ENCODE results near the gene SIPA1L3.

SIPA1L3 gene

DNA sequence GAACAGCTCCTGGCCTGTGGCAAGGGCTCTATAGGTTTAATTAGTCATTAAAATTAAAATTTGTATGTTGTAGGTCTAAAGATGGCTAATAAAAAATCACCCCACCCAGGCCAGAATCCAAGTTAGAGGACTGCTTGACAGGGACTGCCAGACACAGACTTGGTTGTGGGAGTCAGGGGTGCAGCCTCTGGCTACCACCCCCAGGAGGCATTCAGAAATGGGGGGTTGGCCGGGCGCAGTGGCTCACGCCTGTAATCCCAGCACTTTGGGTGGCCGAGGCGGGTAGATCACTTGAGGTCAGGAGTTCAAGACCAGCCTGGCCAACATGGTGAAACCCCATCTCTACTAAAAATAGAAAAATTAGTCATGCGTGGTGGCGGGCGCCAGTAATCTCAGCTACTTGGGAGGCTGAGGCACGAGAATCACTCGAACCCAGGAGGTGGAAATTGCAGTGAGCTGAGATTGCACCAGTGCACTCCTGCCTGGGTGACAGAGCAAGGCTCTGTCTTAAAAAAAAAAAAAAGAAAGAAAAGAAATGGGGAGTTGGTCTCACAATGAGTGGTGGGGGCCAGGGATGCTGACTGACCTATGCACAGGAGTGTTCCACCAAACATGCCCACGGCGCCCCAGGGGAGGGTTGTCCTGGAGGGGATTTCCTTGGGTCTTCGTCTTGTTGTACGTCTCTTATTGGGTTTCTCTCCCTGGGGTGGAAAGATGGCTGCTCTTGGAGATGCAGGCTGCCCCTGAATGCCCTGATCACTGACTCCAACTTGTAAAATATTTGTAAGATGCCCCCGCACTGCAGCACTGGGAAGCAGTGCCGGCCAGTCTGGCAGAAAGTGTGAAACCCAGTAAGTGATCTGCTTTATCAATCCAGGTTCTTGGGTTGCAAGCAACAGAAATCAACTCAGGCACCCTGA lies 68.8 kb downstream of the SIPA1L3 start:
- DNase-seq (ENCODE audit: low read depth), result no peak

DNA sequence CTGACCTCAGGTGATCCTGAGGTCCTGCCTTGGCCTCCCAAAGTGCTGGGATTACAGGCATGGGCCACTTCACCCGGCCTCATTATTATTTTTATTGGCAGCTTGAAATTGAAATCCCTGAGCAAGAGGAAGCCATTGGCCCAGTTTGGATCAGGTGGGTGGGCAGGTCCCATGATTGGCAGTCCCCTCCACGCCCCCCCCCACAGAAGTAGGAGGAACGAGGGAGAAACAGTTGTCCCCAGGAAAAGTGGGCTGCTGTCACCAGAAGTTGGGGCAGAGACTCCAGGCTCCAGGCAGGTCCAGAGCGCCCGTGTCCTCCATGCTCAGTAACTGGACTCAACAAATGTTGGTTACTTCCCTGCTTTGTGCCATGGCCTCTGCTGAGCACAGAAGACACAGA lies 70.4 kb downstream of the SIPA1L3 start:
- no peak for DNase-seq (ENCODE audit: low read depth)

DNA sequence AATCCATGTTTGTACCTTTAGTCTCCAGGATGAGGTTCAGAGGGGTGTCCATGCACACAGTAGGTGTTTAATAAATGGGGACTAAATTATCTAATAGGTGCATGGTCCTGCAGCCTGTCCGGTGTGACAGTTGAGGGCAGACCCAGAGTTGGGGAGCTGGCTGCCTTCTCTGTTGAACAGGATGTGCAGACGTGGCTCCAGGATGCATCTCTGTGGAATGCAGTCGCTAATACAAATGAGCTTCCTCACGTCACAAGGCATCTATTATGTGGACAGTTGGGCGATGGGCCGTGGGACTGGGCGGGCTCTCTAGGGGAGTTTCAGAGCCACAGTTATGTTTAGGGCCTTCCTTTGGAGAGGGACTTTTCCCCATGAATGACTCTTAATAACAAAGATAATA lies 71.0 kb downstream of the SIPA1L3 start:
- no peak for DNase-seq (ENCODE audit: low read depth)

DNA sequence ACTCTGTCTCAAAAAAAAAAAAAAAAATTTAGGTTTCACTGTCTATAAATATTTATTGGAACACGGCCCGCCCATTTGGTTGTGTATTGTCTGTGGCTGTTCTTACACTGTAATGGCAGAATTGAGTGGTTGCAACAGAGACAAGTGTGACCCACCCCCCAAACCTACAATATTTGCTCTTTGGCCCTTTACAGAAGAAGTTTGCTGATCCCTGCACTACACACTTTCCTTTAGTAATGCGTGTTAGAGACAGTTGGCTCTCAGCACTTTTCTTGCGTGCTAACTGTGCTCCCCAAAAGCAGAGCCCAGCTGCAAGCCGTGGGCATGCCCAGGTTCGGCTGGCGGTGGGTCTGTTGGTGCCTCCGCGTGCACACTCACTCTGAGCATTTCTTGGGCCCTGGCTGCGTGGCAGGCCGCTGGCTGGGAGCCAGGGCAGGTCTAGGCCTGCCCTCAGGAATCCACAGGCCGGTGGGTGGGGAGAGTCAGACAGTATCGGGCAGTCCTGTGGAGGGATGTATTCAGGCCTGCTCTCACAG lies 72.6 kb downstream of the SIPA1L3 start:
- no peak for DNase-seq (ENCODE audit: low read depth)

DNA sequence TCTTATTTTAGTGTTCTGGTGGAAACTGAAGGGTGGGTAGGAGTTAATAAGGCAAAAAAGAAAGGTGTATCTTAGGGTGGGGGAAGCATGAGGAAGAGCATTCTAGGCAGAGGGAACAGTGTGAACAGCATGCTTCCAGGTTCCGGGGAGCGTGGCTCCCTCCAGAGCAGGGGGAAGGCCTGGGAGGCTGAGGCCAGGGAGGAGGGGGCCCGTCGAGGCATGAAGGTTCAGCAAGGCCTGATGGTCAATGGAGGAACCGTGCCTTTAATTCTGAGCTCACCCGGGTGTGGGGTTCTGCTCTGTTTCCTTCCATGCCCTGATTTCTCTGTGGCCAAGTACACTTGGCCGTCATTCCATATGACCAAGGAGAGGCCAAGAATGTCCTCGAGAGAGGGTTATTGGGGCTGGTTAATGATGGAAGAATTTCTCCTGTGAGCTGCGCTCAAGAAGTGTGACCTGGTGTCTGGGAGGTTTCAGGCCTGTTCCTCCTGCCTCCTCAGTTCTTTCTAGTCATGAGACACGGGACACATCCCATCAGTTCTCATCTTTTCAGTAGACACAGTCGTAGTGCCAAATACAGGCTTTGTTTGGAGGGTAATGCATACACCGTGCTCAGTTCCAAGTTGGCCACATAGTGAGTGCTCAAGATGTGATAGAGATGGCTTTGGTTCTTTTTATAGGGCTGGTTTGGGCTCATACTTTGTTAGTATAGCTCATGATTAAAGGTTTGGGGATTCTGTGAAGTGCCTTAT lies 73.6 kb downstream of the SIPA1L3 start:
- DNase-seq (ENCODE audit: low read depth), result no peak

DNA sequence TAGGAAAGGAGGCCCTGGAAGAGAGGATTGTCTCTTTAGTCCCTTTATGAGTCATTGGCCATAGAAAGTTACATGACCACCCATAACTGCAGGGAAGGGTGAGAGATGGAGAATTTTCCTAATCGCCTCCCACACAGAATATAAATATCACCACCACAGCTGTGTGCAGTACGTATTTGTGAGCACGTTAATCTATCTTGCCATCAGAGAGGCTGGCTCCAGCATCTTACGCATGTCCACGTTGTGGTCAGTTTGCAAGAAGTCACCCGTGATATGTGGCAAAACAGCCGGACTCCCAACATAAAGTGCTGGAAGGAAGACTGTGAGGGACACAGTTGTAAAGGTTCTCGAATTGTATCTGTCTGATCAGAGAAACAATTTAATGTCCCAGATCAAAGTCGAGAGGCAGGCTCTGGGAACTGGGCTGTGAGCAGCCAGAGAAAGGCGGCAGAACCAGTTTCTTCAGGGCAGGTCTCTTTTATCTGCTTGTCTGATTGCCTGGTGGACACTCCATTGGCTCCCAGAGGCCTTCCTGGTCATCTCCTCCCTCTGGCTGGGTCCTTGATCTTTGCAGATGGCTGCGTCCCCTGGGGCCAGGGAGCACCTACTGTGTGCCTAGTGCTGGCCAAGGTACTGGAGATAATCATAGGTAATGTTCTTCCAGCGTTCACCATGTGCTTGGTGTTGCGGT lies 74.9 kb downstream of the SIPA1L3 start:
- no peak for DNase-seq (ENCODE audit: low read depth)

DNA sequence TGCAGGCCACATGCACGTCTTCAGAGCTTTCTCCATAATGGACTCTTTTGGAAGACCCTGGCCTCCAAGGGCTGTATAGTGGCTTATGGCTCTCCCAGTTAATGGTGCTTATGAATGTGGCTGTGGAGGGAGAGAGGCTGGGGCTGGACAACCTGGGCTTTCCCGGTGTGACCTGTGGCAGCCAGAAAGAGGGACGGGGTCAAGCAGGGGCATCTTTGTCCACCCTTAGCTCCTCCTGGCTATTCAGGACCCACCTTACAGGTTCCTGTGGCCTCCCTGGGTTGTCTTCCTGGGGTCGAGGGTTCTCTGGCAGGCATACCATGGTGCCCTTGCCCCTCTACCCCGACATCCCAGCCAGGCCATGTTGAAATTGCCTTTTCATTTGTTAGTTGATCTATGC lies 75.6 kb downstream of the SIPA1L3 start:
- no peak for DNase-seq (ENCODE audit: low read depth)

DNA sequence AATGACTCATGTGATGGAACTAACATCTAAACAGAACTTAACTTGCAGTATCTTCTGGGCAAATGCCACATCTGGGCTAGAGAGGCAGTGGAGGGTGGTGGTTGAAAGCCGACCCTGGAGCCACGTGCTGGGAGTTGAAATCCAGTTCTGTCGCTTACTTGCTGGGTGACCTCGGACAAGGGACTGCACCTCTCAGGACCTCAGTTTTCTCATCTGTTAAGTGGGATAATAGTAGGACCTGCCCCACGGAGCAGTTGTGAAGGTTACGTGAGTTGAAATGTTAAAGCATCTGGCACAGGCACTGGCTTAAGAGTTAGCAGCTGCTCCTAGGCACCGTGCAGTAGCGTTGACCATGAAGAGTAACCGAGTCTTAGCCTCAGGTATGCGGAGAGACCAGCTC lies 76.1 kb downstream of the SIPA1L3 start:
- no peak for DNase-seq (ENCODE audit: low read depth)

DNA sequence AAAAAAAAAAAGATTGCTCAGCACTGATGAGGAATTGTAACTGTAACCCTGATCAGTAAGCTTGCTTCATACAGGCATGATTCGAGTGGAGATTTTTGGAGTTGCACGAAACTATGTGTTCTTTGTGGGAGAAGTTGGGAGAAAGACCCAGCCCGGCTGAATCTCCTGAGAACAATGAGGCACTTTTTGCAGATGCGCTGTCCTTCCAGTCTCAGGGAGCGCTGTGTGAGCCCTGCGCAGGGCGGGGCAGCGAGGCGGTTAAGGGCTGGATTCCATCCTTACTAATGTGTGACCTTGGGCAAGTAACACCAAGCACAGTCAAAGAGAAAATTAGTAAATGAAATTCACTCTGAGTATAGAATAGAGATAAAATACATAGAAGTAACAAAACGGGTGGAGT lies 76.9 kb downstream of the SIPA1L3 start:
- DNase-seq (ENCODE audit: low read depth), result no peak

DNA sequence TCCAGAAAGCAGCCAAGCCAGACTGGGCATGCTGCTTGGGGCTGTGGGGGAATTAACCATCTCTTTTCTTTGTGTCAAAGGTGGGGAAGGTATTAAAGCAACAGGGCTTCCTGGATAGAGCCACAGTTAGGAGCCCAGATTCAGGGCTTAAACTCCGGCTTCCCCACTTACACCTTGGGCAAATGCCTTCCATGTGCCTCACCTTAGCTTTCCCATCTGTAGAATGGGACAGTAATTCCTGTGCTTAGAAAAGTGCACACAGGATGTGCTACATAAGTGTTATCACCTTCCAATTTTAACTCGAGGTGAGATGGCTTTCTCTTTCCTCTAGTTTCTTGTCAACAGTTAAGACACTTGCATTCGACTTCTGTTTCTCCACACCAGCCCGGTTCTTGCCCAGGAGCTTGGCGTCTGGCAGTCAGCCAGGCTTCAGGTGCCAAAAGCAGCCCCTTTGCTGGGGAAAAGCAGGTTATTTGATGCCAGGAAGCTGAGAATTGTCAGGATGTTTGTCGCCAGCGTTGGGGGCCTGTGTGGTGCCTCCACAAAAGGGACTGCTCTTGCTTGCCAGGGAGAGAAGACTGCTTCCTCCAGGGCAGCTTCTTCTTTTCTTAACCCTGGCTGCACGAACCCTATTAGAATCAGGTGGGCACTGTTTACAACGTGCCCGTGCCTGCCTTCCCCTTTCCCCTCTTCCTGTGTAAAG lies 79.2 kb downstream of the SIPA1L3 start:
- no peak for DNase-seq (ENCODE audit: low read depth)

DNA sequence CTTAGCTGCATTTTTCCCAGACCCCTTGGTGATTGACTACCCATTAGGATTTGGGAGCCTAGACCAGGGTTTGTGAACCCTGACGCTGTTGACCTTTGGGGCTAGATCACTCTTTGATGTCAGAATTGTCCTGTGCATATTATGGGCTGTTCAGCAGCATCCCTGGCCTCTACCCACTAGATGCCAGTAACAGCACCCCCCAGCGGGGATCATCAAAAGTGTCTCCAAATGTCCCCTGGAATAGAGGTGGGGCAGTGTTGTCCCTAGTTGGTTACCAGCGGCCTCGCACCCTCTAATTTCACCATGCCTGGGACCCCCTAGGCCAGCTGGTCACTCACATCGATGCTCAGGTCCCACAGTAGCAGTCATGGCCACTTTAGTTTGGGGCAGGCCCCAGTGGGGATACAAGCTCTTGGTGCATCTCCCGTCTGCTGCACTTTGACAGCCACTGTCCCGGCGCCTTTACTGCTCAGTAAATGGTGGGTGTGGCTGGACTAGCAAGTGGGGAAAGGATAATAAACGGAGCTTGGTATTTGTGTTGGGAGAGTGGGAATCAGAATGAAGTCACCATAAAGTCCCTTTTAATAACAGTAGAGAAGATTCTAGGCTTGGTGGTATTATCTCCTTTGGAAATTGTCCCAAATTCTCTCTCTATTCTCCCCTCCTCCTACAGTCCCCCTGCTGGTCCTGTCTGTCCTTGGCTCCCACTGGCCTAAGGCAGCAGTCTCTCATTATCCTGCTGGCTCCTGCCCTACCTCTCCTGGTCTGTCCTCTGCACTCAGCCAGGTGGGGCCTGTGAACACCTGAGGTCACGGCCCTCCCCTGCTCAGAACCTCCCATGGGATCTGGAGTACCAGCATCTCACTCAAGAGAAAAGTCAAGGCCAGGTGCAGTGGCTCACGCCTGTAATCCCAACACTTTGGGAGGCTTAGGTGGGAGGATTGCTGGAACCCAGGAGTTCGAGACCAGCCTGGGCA lies 80.6 kb downstream of the SIPA1L3 start:
- DNase-seq (ENCODE audit: low read depth), result no peak

DNA sequence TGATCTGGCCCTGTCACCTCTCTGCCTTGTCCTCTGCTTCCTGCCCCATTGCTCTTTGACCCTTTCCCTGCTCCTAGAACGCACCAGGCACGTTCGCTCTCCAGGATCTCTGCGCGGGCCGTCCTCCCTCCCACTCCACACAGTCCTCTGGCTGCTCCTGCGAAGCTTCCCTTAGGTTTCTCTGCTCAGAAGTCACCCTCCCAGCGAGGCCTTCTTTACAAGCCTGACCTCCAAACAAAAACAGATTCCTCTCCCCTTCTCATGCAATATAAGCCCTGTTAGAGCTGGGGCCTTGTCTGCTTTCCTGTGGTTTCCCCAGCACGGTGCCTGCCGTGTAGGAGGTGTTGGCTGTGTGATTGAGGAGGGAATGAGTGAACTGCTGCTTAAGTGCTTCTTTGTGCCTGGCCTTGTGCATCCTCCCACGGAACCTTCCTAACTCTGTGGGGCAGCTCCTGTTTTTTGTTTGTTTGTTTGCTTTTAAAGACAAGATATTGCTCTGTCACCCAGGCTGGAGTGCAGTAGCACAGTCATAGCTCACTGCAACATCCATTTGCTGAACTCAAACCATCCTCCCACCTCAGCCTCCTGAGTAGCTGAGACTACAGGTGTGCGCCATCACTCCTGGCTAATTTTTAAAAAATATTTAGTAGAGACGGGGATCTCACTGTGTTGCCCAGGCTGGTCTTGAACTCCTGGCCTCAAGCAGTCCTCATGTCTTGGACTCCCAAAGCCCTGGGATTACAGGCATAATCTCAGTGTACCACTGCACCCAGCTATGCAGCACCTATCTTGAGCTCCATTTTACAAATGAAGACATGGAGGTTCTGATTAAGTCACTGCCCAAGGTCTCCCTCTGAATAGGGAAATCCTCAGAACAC lies 82.0 kb downstream of the SIPA1L3 start:
- no peak for DNase-seq (ENCODE audit: low read depth)

DNA sequence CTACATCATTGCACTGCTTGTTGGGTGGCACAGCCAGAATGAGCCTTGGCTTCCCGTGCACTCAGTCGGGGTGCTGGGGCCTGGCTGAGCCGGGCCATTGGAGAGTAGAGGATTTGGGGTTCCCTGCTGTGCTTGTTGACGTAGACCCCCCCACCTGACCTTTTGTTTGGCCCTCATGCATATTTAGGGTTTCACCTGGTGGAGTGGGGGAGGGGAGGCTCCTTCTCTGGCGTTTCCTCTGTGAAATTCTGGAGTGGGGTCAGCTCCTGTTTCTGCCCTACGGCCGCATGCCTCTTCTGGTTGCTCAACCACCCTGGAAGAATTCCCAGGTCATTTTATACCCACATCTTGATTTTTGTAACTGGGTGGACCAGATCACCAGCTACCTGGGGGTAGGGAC lies 82.8 kb downstream of the SIPA1L3 start:
- no peak for DNase-seq (ENCODE audit: low read depth)

DNA sequence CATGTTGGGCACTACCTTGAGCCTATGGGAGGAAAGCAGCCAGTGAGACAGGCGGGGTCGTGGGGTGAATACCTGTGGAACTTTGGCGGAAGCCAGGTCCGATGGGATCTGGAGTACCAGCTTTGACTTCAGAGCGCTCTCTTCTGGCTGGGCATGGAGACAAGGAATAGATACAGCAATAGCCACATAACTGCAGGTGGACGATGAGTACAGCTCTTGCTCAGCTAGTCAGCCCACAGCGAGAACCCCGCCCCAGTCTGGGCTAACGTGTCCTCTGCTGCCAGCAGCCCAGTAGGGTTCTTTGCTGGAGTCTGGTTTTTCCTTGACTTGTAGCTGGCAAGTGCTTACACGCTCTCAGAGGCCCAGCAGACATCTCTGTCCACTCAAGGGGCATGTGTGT lies 83.4 kb downstream of the SIPA1L3 start:
- DNase-seq (ENCODE audit: low read depth), result no peak

DNA sequence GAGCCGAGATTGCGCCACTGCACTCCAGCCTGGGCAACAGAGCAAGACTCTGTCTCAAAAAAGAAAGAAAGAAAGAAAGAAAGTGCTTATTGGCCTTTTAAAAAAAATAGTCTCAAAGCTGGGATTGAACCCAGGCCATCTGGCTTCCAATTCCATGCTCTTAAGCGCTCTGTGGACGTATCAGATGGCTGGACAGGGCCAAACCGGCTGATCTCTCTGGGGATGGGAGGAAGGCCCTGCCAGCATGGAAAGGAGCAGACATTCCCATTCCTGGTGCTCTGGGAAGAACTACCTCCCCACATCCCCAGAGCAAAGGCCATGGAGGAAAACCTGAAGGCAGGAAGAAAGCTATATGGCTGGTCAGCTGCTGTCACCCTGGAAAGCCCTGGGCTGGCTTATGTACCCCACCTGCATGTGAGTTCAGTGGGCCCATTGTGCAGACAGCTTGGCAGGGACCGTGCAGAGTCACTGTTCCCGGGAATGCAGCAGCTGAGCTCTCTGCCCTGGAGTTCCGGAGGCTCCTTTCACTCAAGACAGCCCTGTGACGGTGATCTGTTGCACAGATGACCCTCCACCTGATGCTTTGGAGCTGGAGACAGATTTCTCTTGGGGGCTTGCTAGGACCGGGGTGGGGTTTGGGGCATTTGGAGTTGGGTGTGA lies 84.3 kb downstream of the SIPA1L3 start:
- DNase-seq (ENCODE audit: low read depth), result no peak

DNA sequence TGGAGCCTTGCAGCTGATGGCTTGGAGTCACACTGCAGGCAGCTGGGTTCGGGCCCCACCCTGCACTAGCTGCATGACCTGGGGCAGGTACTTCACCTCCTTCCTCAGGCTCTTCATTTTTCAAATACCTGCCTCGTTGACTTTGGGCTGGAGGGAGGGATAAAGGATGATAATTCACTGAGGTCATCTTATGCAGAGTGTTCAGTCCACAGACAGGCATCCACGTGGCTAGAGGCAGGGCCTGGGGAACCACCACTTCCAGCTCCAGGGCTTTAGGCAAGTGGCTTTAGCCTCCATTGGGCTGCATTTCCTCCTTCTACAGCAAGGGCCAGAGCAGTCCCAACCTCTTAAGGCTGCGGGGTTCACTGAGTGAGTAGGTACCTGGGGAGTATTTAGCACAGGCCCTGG lies 84.8 kb downstream of the SIPA1L3 start:
- DNase-seq (ENCODE audit: low read depth), result no peak

DNA sequence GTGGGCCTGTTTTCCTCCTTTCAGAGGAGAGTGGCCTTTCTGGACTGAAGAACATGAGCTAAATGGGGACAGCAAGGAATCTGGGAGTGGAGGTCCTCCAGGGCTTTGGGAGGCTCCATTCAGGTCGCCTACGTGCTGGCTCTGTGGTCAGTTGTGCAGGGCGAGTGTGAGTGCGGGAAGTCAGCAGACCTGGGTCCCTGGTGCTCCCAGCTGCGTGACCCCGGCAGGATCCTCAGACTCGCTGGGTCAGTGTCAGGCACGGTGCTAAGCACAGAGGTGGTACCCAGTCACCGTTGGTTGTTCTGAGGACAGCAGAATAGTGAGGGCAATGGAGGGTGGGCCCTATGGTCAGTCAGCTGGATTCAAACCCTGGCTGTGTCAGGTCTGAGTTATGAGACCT lies 85.8 kb downstream of the SIPA1L3 start:
- no peak for DNase-seq (ENCODE audit: low read depth)

DNA sequence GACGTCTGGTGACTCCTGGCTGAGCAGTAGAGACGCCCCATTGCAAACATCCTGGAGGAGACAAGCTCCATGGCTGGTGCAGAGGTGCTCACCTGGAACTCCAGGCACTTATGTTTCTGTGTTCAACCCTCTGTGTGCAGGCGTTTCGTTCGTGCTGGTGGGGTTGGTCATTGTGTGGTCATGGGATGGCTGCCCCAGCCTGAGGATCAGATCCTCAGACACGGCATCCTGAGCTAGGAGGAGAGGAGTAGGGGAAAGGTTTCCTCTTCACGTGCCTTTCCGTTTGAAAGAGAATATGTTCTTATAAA lies 87.8 kb downstream of the SIPA1L3 start:
- no peak for DNase-seq (ENCODE audit: low read depth)

DNA sequence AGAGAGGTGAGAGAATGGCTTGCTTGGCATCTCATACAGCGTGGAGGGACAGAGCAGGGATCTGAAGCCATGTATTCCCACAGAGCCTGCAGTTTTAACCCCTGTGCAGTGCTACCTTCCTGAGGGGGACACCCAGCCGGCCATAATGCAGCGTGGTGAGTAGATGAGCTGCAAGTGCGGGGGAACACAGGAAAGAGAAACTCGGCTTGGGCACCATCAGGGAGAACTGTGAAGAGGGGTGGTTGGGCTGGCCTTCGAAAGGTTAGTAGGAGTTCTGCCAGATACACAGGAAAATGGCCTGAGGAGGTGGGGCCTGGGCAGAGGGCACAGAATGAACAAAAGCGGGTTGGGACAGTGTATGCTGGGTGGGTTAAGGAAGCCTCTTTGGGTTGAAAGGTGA lies 88.3 kb downstream of the SIPA1L3 start:
- no peak for DNase-seq (ENCODE audit: low read depth)
